Stimulated activated CD8-positive, alpha-beta memory T cell treated with anti-CD3 and anti-CD28 coated beads, Interleukin-7, amount 100 ng/mL, for 48 hours (primary cell): ENCODE measurements around the gene RYR1.
"Not testable (repeated sequence)": the region's sequence is repeated elsewhere in the genome, so short reads cannot be mapped to it uniquely, and the experiment has no call there.

ENCODE experiments used
- DNase-seq, 2 donors: peaks; one replicate each; pipeline ENCODE4 v3.0.0-alpha.2; 2020; ENCODE audit warnings: low read depth in 1 of 2; ENCODE audit errors: extremely low read depth in 1 of 2

RYR1 gene

GRCh38 chr19:38512277-38512676 lies 78.8 kb downstream of the RYR1 start:
- DNase-seq: no peak

- DNase-seq: not testable (repeated sequence)
Measured at GRCh38 chr19:38513156-38513555, 79.7 kb downstream of the RYR1 start.

- no peak for DNase-seq
Measured at GRCh38 chr19:38513762-38514167, 80.3 kb downstream of the RYR1 start.

GRCh38 chr19:38514812-38515633 lies 81.5 kb downstream of the RYR1 start:
- DNase-seq: peak; percentile 43 to 52

- DNase-seq: no peak
Measured at GRCh38 chr19:38515896-38516295, 82.4 kb downstream of the RYR1 start.

- DNase-seq: no peak
Measured at GRCh38 chr19:38516802-38517201, 83.3 kb downstream of the RYR1 start.

- no peak for DNase-seq
Measured at GRCh38 chr19:38517321-38517720, 83.8 kb downstream of the RYR1 start.

GRCh38 chr19:38517980-38518379 lies 84.5 kb downstream of the RYR1 start:
- not testable (repeated sequence) for DNase-seq

GRCh38 chr19:38519168-38519567 lies 85.7 kb downstream of the RYR1 start:
- DNase-seq: no peak

GRCh38 chr19:38519988-38520387 lies 86.5 kb downstream of the RYR1 start:
- DNase-seq: no peak

- no peak for DNase-seq
Measured at GRCh38 chr19:38522915-38523314, 89.4 kb downstream of the RYR1 start.

- no peak for DNase-seq
Measured at GRCh38 chr19:38523319-38523718, 89.8 kb downstream of the RYR1 start.

GRCh38 chr19:38524369-38524768 lies 90.9 kb downstream of the RYR1 start:
- DNase-seq: no peak

GRCh38 chr19:38524994-38525634 lies 91.6 kb downstream of the RYR1 start:
- DNase-seq: no peak

GRCh38 chr19:38526430-38526829 lies 92.9 kb downstream of the RYR1 start:
- DNase-seq: no peak

GRCh38 chr19:38527466-38528136 lies 94.1 kb downstream of the RYR1 start:
- DNase-seq: no peak

GRCh38 chr19:38528213-38528755 lies 94.8 kb downstream of the RYR1 start:
- DNase-seq: no peak

- DNase-seq: no peak
Measured at GRCh38 chr19:38528931-38529330, 95.4 kb downstream of the RYR1 start.

- no peak for DNase-seq
Measured at GRCh38 chr19:38531515-38531914, 98.0 kb downstream of the RYR1 start.

GRCh38 chr19:38532939-38533338 lies 99.4 kb downstream of the RYR1 start:
- DNase-seq: no peak

GRCh38 chr19:38534574-38534973 lies 101.1 kb downstream of the RYR1 start:
- no peak for DNase-seq

- DNase-seq: no peak
Measured at GRCh38 chr19:38535212-38535611, 101.7 kb downstream of the RYR1 start.
